Activated CD8-positive, alpha-beta memory T cell treated with anti-CD3 and anti-CD28 coated beads, Interleukin-2, amount 10 ng/mL, durations not matched to agents 7 days and 5 days (primary cell): ENCODE measurements around the gene PTPN14. TPM values are rescaled to one million over a fixed set of nuclear protein-coding genes. Genes with fewer than 3 reads are reported as not detected.

ENCODE experiments used
- ATAC-seq: fragments of 150-1000 bp; cut with Tn5 transposase; one replicate; pipeline ENCODE4 v1.10.0; 2021; ENCODE audit warnings: moderate library complexity
- CTCF ChIA-PET: fragments of 350-600 bp; sonication (Branson Sonifier 250); formaldehyde crosslinking; loops from one replicate; lab custom pipeline; 2021; ENCODE audit warnings: antibody characterized with exemption; lab: Charles Lee
- DNase-seq: peaks from one replicate; pipeline ENCODE4 v3.0.0-alpha.2; 2020
- H3K27ac Mint-ChIP-seq: one replicate; pipeline ENCODE4 v1.8.0; 2021; ENCODE audit warnings: mild to moderate bottlenecking, mixed read lengths
- H3K27me3 Mint-ChIP-seq: one replicate; pipeline ENCODE4 v1.8.0; 2021; ENCODE audit warnings: mixed read lengths
- H3K36me3 Mint-ChIP-seq: one replicate; pipeline ENCODE4 v1.8.0; 2021; ENCODE audit warnings: mild to moderate bottlenecking, mixed read lengths
- H3K4me1 Mint-ChIP-seq: one replicate; pipeline ENCODE4 v1.8.0; 2021; ENCODE audit warnings: mixed read lengths
- H3K4me3 Mint-ChIP-seq: one replicate; pipeline ENCODE4 v1.8.0; 2021; ENCODE audit warnings: mild to moderate bottlenecking, moderate library complexity, mixed read lengths
- H3K9me3 Mint-ChIP-seq: one replicate; pipeline ENCODE4 v1.8.0; 2022; ENCODE audit warnings: low read depth, mixed read lengths
- total RNA-seq, 2 experiments: library from RNA; stranded (reverse); gene quantifications; one replicate each; pipeline ENCODE4 v1.2.3, GENCODE V29; 2021

PTPN14 gene
- total RNA-seq, 2 experiments from 2014 or later = 0.32 to 1.1 TPM

GRCh38 chr1:214441119-214441518, 110.3 kb downstream of the PTPN14 start:
- CTCF ChIA-PET = no interaction called here
- ATAC-seq (peak; percentile 26), DNase-seq (no peak)
- Mint-ChIP-seq H3K36me3 (peaks cover 2% of the 10 kb centered on the region), H3K4me3 (no peak overlapping the region), H3K4me1 (peaks cover 61% of the 10 kb centered on the region), H3K27me3 (peaks cover 17% of the 10 kb centered on the region), H3K27ac (peak overlapping the region; percentile 66), H3K9me3 (peaks cover under 1% of the 10 kb centered on the region)

DNA sequence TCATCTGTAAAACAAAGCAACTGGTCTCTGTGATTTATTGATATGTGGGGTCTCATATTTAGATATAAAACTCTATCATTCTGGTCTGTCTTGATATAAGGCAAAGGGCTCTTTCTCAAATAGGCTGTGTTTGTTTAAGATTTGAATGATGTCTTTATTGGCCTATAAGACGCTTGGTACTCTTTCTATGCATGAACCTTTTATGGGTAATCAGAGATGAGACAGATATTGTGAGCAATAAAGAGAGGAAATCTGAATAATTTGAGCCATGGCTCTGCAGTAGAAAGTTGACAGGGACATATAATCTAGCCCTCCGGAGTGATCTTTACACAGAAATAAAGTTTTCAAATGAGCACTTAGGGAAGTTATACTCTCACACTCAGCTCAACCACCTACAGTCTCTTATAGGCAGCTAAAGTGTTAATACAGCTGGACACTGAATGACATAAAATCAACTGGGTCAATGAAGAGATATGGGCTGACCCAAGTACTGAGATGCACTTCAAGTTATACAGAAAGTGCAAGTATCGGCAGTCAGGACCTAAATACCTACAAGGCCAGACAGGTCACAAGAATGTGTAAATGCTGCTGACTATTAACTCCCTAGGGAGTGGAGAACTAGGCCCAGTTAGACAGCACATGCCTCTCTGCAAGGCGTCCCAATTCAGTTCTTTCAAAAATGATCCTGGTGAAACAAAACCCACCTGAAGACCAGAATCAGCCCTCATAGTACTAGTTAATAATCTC, 111.0 kb downstream of the PTPN14 start:
- H3K4me1 Mint-ChIP-seq = peaks cover 55% of the 10 kb centered on the region

DNA sequence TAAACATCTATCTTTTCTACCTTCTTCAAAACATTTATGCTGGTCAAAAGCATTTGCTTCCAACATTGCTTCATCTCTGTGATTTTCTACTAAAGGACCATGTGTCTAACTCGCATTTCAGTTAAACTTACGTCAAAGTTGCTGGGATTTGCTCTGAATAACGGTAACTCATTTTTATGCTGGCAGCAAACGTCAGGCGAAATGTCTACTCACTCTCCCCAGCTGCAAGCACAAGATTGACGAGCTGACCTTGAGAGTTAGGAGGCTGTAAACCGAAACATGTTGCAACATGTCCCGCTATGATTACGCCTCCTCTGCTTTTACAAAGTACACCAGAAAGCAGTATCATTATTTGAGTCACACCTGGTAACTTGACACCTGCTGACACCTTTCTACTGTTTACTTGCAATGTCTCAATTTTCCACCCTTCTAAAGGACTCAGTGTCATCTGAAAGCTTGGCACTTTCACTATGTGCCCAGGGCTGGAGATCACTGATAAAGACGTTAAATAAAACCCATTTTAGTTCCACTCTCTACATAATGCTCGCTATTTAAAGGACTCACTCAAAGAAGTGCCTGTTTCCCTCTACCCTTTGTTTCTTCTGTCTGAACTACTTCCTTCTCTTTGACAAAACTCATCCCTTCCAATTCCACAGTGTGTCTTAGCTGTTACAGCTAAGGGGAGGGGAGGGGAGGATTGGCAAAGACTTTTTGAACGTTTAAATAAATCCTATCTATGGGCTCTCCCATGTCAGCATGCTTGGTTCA, 111.9 kb downstream of the PTPN14 start:
- peak overlapping the region; percentile 55 for H3K4me3 Mint-ChIP-seq
- CTCF ChIA-PET = interaction anchor here (0.9 to 2.0 kb wide), 7 partner anchors 9 to 107 kb away, joined by 3 to 11 read pairs (median 3); no protein-coding TSS in a partner anchor
- H3K36me3 Mint-ChIP-seq = peaks cover 2% of the 10 kb centered on the region
- H3K27me3 Mint-ChIP-seq = peaks cover 15% of the 10 kb centered on the region
- peak; percentile 60 for DNase-seq
- ATAC-seq = peak; percentile 81
- H3K4me1 Mint-ChIP-seq = peaks cover 47% of the 10 kb centered on the region
- peak overlapping the region; percentile 79 for H3K27ac Mint-ChIP-seq
- peaks cover 3% of the 10 kb centered on the region for H3K9me3 Mint-ChIP-seq

More for the DNA sequence above, 111.0 kb downstream of the PTPN14 start:
- peaks cover 15% of the 10 kb centered on the region for H3K27me3 Mint-ChIP-seq
- H3K36me3 Mint-ChIP-seq = peaks cover 2% of the 10 kb centered on the region
- CTCF ChIA-PET = interaction anchor here (1.1 to 2.0 kb wide), 3 partner anchors 11 to 18 kb away, joined by 3 to 11 read pairs (median 3); no protein-coding TSS in a partner anchor
- peaks cover 3% of the 10 kb centered on the region for H3K9me3 Mint-ChIP-seq
- no peak for DNase-seq
- no peak overlapping the region for H3K4me3 Mint-ChIP-seq
- H3K27ac Mint-ChIP-seq = peak overlapping the region; percentile 79
- no peak for ATAC-seq

DNA sequence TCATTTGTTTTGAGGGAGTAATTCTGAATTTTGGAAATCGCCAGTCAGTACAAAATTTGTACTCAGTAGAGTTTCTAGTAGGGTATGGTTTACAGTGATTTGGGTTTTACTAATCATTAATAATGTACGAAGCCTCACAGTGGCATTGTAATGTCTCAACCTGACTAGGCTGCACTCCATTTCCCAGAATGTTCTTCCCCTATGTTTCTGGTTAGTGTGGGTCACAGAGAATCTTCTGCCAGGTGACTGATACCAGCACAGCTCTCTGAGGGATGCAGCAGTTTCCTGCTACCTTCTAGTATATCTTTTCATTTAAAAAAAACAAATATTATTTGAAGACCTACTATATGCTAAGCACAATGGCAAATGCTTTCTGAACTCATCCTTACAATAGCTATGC, 112.9 kb downstream of the PTPN14 start:
- Mint-ChIP-seq H3K36me3 (peaks cover 2% of the 10 kb centered on the region), H3K4me1 (peaks cover 43% of the 10 kb centered on the region), H3K27ac (peak overlapping the region; percentile 79), H3K9me3 (peaks cover 3% of the 10 kb centered on the region), H3K27me3 (peaks cover 13% of the 10 kb centered on the region), H3K4me3 (peak overlapping the region; percentile 55)
- DNase-seq (no peak), ATAC-seq (peak; percentile 29)
- CTCF ChIA-PET = interaction anchor here (0.9 to 2.0 kb wide), 6 partner anchors 10 to 106 kb away, joined by 3 to 11 read pairs (median 3); no protein-coding TSS in a partner anchor

DNA sequence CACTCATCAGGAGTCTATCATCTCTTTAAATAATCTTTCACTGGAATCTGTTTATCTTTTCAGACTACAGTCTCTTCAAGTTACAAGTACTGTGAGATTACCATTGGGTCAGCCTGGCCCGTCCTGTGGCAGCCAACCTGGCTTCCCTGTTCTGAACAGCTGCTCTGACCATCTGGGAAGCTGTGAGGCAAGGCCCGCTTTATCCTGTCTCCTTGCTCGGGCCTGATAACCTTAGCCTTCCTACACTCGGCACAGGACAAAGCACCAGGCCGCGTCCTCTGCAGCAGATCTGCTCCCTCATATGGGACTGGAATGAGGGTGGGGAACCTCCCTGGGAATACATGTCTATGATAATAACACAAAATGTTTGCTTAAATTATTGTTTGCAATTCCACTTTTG, 113.3 kb downstream of the PTPN14 start:
- H3K4me3 Mint-ChIP-seq = no peak overlapping the region
- CTCF ChIA-PET = interaction anchor here (1.2 to 1.5 kb wide), 2 partner anchors 11 to 37 kb away, joined by 3 read pairs; no protein-coding TSS in a partner anchor

DNA sequence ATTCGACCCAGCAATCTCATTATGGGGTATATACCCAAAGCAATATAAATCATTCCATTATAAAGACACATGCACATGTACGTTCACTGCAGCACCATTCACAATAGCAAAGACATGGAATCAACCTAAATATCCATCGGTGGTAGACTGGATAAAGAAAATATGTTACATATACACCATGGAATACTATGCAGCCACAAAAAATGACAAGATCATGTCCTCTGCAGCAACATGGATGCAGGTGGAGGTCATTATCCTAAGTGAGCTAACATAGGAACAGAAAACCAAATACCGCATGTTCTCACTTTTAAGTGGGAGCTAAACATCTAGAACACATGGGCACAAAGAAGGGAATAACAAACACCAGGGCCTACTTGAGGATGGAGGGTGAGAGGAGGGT, 115.5 kb downstream of the PTPN14 start:
- Mint-ChIP-seq H3K27me3 (no peaks in the 10 kb centered on the region), H3K4me3 (no peak overlapping the region), H3K4me1 (peaks cover 34% of the 10 kb centered on the region), H3K27ac (no peak overlapping the region), H3K9me3 (peaks cover 3% of the 10 kb centered on the region), H3K36me3 (peaks cover 2% of the 10 kb centered on the region)
- DNase-seq = no peak
- CTCF ChIA-PET = interaction anchor here (1.4 kb wide), 1 partner anchor 13 kb away, joined by 3 read pairs; no protein-coding TSS in a partner anchor
- no peak for ATAC-seq

More for the DNA sequence above, 113.3 kb downstream of the PTPN14 start:
- Mint-ChIP-seq H3K27me3 (peaks cover 8% of the 10 kb centered on the region), H3K27ac (peak overlapping the region; percentile 54), H3K4me1 (peaks cover 43% of the 10 kb centered on the region), H3K36me3 (peaks cover 2% of the 10 kb centered on the region), H3K9me3 (peaks cover 3% of the 10 kb centered on the region)
- DNase-seq (no peak), ATAC-seq (no peak)

DNA sequence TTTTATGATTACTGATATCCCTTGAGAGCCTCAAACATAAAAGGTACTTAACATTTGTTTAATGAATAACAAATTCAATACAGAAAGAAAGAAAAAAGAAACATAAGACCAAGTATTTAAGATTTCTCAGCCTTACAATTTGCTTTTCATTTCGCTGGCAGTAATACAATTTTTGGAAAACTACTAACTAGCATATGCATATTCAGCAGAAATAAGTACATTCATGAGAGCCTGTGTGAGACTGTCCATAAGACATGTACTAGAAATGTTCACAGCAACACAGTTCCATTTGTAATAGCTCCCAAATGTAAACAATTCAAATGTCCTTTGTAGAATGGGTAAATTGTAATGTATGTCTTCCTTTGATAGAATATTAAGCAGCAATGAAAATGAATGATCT, 119.2 kb downstream of the PTPN14 start:
- peaks cover 8% of the 10 kb centered on the region for H3K36me3 Mint-ChIP-seq
- DNase-seq = no peak
- peaks cover 18% of the 10 kb centered on the region for H3K4me1 Mint-ChIP-seq
- CTCF ChIA-PET = no interaction called here
- H3K27ac Mint-ChIP-seq = no peak overlapping the region
- no peaks in the 10 kb centered on the region for H3K27me3 Mint-ChIP-seq
- no peak overlapping the region for H3K4me3 Mint-ChIP-seq
- peaks cover 3% of the 10 kb centered on the region for H3K9me3 Mint-ChIP-seq
- ATAC-seq = no peak

DNA sequence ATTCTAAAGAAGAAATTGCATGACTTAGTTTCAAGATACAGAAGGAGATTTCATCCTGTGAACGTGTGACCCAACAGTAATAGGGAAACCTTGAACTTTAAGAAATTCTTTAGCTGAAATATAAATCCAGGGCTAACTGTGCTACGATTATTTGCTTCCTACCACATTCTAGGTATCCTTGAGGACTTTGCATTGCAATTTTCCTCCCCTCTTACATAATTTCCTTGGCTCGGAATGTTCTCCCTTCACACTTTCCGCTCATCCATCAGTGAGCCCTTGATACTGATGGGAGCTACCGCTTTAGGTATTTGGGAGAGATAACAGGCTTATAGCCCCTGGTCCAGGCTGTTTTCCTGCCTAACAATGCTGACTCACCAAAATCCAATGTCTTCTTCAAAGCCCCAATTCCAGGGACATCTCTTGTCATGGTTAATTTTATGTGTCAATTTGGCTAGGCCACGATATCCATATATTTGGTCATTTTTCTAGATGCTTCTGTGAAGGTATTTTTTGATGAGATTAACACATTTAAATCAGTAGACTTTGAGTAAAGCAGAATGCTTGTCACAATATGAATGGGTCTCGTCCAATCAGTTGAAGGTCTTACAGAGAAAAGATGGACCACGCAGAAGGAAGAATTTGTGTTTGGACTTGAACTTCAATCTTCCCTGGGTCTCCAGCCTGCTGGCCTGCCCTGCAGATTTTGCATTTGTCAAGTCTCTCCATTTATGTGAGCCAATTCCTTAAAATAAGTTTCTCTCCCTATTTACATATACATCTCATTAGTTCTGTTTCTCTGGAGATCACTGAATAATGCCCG, 121.2 kb downstream of the PTPN14 start:
- DNase-seq (no peak), ATAC-seq (no peak)
- Mint-ChIP-seq H3K9me3 (no peaks in the 10 kb centered on the region), H3K4me1 (peaks cover 24% of the 10 kb centered on the region), H3K36me3 (peaks cover 10% of the 10 kb centered on the region), H3K27me3 (no peaks in the 10 kb centered on the region), H3K4me3 (no peak overlapping the region), H3K27ac (no peak overlapping the region)
- CTCF ChIA-PET = no interaction called here

- Mint-ChIP-seq H3K36me3 (peaks cover 10% of the 10 kb centered on the region), H3K4me3 (peak overlapping the region; percentile 40), H3K27me3 (no peaks in the 10 kb centered on the region), H3K4me1 (peaks cover 24% of the 10 kb centered on the region), H3K9me3 (no peaks in the 10 kb centered on the region), H3K27ac (peak overlapping the region; percentile 92)
- ATAC-seq (peak; percentile 100), DNase-seq (peak; percentile 93)
- CTCF ChIA-PET = interaction anchor here (0.6 to 1.7 kb wide), 11 partner anchors 9 to 181 kb away, joined by 3 to 11 read pairs (median 4); partner anchors contain the start of gene SMYD2
Observed at GRCh38 chr1:214427871-214428277, 123.5 kb downstream of the PTPN14 start.

GRCh38 chr1:214426426-214426812, 125.0 kb downstream of the PTPN14 start:
- Mint-ChIP-seq H3K27me3 (peaks cover 9% of the 10 kb centered on the region), H3K36me3 (peaks cover 10% of the 10 kb centered on the region), H3K9me3 (no peaks in the 10 kb centered on the region), H3K4me1 (peaks cover 24% of the 10 kb centered on the region), H3K4me3 (no peak overlapping the region), H3K27ac (no peak overlapping the region)
- DNase-seq = no peak
- no peak for ATAC-seq
- CTCF ChIA-PET = no interaction called here

GRCh38 chr1:214425716-214426425, 125.5 kb downstream of the PTPN14 start:
- no peak overlapping the region for H3K4me3 Mint-ChIP-seq
- CTCF ChIA-PET = no interaction called here
- ATAC-seq (no peak), DNase-seq (no peak)
- no peaks in the 10 kb centered on the region for H3K9me3 Mint-ChIP-seq
- peaks cover 9% of the 10 kb centered on the region for H3K27me3 Mint-ChIP-seq
- peak overlapping the region; percentile 26 for H3K27ac Mint-ChIP-seq
- peaks cover 24% of the 10 kb centered on the region for H3K4me1 Mint-ChIP-seq
- H3K36me3 Mint-ChIP-seq = peaks cover 10% of the 10 kb centered on the region

- CTCF ChIA-PET = no interaction called here
- H3K4me3 Mint-ChIP-seq = no peak overlapping the region
Observed at GRCh38 chr1:214425101-214425500, 126.3 kb downstream of the PTPN14 start.

More at GRCh38 chr1:214425101-214425500, 126.3 kb downstream of the PTPN14 start:
- no peak overlapping the region for H3K27ac Mint-ChIP-seq
- H3K9me3 Mint-ChIP-seq = no peaks in the 10 kb centered on the region
- H3K27me3 Mint-ChIP-seq = peaks cover 9% of the 10 kb centered on the region
- no peak for ATAC-seq
- no peak for DNase-seq
- H3K36me3 Mint-ChIP-seq = peaks cover 8% of the 10 kb centered on the region
- peaks cover 24% of the 10 kb centered on the region for H3K4me1 Mint-ChIP-seq
